ENCODE data around the gene TBC1D22B.
"Not testable (repeated sequence)": the region's sequence is repeated elsewhere in the genome, so short reads cannot be mapped to it uniquely, and the experiment has no call there.

Gene TBC1D22B

DNA sequence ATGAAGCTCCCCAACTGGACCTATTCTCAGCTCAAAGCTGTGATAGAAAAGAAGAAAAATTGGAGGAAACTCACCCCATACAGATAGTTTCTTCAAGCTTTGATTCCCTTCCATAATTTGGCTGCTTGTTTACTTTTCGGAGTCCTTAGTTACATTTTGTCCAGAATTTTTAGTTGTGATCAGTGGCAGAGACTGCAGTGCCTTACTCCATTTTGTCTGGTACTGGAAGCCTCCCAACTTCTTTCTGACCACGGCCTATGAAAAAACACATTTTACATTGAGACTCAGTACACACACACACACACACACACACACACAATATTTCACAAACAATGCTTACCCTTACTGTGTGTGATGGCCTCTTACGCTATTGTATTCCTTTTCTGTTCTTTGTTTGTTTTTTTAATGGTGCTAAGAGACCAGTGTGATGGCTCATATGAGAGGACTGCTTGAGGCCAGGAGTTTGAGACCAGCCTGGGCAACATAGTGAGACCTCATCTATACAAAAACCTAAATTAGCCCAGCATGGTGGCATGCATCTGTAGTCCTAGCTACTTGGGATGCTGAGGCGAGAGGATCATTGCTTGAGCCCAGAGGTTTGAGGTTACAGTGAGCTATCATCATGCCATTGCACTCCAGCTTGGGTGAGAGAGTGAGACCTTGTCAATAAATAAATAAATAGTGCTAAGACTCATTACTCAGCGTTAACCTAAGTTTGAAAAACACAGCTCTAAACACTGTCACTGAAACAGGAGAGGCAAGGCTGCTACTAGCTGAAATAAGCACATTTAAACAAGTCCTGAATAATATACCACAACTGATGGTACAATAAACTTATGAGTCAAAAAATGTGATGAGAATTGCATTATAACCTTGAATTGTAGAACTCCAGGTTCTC is 82.4 kb downstream of the TBC1D22B start:
- no peak overlapping the region for H3K4me3 ChIP-seq (ENCODE audit: low read depth, low read length)
- TF ChIP-seq, protein P1, sequence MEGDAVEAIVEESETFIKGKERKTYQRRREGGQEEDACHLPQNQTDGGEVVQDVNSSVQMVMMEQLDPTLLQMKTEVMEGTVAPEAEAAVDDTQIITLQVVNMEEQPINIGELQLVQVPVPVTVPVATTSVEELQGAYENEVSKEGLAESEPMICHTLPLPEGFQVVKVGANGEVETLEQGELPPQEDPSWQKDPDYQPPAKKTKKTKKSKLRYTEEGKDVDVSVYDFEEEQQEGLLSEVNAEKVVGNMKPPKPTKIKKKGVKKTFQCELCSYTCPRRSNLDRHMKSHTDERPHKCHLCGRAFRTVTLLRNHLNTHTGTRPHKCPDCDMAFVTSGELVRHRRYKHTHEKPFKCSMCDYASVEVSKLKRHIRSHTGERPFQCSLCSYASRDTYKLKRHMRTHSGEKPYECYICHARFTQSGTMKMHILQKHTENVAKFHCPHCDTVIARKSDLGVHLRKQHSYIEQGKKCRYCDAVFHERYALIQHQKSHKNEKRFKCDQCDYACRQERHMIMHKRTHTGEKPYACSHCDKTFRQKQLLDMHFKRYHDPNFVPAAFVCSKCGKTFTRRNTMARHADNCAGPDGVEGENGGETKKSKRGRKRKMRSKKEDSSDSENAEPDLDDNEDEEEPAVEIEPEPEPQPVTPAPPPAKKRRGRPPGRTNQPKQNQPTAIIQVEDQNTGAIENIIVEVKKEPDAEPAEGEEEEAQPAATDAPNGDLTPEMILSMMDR (IDR thresholded peaks at IDR 0.05; ENCODE audit: low read depth, low read length) = no peak

DNA sequence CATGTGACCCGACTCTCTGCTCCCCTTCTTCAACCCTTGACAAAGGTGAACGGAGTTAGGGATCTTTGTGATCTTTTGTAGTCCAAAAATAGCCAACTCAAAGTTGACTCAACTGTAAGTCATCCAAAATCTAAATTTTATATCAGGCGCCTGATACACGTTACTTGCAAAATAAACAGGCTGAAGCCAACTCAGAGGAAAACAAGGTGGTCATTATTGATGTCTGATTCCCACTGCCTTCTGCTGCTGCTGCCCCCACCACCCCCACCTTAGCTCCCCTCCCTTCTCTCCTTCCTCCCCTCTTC is 83.0 kb downstream of the TBC1D22B start:
- H3K4me3 ChIP-seq (ENCODE audit: low read depth, low read length) = no peak overlapping the region
- TF ChIP-seq, protein P1 (IDR thresholded peaks at IDR 0.05; ENCODE audit: low read depth, low read length) = no peak

DNA sequence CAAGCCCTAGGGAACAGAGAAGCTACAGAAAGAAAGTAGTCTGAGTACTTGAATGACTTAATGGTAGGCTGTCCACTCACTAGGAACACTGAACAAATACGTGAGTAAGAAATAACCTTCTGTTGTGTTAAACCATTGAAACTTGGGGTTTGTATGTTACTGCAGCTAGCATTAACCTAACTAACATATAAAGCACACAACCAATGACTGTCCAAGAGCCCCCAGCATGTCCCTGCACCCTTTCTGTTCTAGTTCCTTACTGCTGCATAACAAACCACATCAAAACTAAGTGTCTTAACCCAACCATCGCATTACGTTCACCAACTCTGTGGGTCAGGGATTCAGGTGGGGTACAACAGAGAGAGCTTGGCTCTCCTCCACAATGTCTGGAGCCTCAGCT is 85.7 kb downstream of the TBC1D22B start:
- no peak overlapping the region for H3K4me3 ChIP-seq (ENCODE audit: low read depth, low read length)
- TF ChIP-seq, protein P1 (IDR thresholded peaks at IDR 0.05; ENCODE audit: low read depth, low read length) = no peak

DNA sequence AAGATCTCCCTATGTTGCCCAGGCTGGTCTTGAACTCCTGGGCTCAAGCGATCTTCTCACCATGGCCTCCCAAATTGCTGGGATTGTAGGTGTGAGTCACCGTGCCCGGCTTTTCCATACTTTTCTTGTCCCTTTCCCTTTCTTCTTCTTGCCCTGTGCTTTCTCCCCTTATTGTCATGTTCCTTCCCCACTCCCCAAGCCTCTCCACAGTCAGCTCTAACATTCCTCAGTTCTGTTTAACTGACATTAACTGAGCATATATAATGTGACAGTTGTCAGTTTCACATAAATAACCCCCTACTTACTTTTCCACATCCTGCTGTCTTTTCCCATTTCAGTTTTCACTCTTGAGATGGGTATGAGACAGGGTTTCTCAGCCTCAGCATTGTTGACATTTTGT is 86.7 kb downstream of the TBC1D22B start:
- H3K4me3 ChIP-seq (ENCODE audit: low read depth, low read length) = no peak overlapping the region
- TF ChIP-seq, protein P1 (IDR thresholded peaks at IDR 0.05; ENCODE audit: low read depth, low read length) = no peak

DNA sequence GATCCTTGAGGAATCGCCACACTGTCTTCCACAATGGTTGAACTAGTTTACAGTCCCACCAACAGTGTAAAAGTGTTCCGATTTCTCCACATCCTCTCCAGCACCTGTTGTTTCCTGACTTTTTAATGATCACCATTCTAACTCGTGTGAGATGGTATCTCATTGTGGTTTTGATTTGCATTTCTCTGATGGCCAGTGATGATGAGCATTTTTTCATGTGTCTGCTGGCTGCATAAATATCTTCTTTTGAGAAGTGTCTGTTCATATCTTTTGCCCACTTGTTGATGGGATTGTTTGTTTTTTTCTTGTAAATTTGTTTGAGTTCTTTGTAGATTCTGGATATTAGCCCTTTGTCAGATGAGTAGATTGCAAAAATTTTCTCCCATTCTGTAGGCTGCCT is 88.2 kb downstream of the TBC1D22B start:
- not testable (repeated sequence) for H3K4me3 ChIP-seq (ENCODE audit: low read depth, low read length)

DNA sequence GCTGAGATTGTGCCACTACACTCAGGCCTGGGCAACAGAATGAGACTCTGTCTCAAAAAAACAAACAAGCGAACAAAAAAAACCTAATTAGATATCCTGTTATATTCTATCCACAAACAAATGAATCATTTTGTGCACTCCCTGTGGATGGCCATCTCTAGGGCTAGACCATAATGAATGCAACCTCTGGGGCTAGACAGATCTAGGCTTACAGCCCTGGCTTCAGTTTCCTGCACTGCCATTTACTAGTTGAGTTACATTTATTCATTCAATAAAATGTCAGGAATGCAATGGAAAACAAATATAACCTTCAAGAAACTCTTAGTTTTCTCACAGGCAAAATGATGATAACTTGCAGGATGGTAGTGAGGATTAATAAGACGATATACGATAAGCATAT is 89.6 kb downstream of the TBC1D22B start:
- TF ChIP-seq, protein P1 (IDR thresholded peaks at IDR 0.05; ENCODE audit: low read depth, low read length) = no peak
- H3K4me3 ChIP-seq (ENCODE audit: low read depth, low read length) = no peak overlapping the region

DNA sequence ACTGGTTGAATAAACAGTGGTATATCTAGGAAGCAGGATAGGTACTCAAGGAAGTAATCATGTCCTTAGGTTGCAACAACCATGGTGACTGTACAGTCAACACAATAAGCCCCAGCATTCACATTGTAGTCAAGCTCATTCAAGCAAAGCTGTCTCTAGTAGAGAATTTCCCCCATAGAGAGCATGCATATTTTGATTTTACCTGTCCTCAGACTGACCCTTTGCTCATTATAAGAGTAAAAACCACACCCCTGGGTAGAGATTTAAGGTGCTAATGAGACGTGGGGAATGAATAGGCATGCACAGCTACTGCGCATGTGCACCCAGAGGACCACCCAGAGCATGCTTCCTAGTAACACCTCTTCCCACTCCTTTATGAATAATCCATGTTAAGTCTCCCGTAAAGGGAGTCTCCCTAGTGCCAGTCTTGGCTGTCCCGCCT is 90.1 kb downstream of the TBC1D22B start:
- no peak overlapping the region for H3K4me3 ChIP-seq (ENCODE audit: low read depth, low read length)
- TF ChIP-seq, protein P1 (IDR thresholded peaks at IDR 0.05; ENCODE audit: low read depth, low read length) = no peak

DNA sequence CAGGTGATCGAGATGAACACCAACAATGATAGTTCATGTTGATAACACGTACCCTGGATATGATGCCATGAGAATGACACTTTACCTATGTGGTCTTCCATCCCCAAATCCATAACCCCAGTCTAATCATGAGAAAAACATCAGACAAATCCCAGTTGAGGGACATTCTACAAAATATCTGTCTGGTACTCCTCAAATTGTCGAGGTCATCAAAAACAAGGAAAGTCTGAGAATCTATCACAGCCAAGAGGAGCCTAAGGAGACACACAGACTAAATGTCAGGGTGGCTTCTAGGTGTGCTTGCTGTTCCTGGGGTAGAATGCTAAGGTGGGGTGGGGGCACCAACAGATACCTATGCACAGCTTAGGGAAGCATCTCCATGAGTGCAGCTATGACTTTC is 93.5 kb downstream of the TBC1D22B start:
- TF ChIP-seq, protein P1 (IDR thresholded peaks at IDR 0.05; ENCODE audit: low read depth, low read length) = no peak

More for the DNA sequence above, 93.5 kb downstream of the TBC1D22B start:
- no peak overlapping the region for H3K4me3 ChIP-seq (ENCODE audit: low read depth, low read length)
